NOMO-1 treated with DMSO at 0.1 percent for 48 hours (cell line): ENCODE data around the gene UNC79.
"Not testable (repeated sequence)": the region's sequence is repeated elsewhere in the genome, so short reads cannot be mapped to it uniquely, and the experiment has no call there.

Experiments used
- DNase-seq: peaks from one replicate; lab custom pipeline; 2025; ENCODE audit not compliant: unreplicated experiment; lab: John Stamatoyannopoulos, UW

UNC79 gene

DNA sequence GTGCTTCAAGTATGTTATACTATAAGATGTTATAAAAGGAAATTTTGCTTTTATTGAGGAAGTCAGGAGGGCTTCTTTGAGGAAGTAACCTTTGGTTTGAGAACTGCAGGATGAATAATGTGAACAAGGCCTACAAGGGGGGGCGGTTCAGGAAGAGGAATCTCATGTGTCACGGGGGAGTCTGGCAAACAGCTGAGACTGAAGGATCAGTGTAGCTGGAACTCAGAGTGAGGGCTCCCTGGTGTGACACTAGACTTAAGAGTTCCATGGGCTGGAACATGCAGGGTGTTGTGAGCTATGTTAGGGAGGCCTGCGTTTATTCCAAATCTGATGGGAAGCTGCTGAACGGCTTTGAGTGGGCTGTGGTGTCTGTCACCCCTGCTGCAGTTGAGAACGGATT is 62.3 kb downstream of the UNC79 start:
- peak; percentile 30 for DNase-seq

- DNase-seq: peak; percentile 61
Measured at GRCh38 chr14:93493622-93494021, 62.9 kb downstream of the UNC79 start.

DNA sequence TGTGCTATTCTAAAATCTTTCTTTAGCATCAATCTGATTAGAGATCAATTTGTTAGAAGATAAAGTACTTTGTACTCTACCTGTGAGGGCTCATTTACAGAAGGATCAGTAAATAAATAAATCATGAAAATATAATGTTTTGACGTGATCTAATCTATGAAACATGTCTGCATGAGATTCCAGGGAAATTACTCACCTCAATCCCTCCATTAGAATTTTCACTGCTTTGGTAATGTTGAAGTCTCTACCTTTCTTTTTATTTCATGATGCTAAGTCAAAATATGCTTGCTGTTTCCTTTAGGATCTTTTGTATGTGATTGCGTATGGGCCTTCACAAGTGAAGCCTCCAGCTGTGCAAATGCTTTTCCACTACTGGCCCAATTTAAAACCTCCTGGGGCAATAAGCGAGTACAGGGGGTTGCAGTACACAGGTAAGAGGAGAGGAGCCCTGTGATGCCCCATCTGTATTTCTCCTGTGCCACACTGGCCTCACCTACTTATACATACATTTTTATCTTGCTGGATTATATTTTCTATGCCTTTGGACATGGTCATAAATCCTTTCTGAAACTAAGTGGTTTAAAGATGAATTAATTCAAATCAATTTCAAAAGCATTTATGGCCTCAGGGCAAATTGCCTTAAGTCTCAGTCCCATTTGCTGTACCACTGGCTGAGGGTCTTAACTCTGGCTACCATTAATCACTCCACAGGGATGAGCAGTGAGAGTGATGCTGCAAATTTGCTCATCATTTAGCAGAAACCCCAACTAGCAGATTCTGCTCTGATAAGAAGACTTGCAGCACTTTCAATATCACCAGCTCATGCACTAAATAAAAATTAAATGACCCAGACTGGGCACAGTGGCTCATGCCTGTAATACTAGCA is 66.4 kb downstream of the UNC79 start:
- DNase-seq: no peak

DNA sequence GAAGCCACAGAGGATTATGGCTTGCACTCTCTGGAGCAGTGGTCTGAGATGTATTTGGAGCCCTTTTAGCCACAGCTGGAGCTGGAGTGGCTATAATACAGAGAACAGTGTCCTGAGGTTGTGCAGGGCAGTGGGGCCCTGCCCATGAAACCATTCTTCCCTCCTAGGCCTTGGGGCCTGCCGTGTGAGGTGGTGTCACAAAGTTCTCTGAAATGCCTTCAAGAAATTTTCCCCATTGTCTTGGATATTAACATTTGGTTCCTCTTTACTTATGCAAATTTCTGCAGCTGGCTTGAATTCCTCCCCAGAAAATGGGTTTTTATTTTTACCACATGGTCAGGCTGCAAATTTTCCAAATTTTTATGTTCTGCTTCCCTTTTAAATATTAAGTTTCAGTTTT is 79.3 kb downstream of the UNC79 start:
- DNase-seq: no peak

- no peak for DNase-seq
Measured at GRCh38 chr14:93511001-93511400, 80.3 kb downstream of the UNC79 start.

DNA sequence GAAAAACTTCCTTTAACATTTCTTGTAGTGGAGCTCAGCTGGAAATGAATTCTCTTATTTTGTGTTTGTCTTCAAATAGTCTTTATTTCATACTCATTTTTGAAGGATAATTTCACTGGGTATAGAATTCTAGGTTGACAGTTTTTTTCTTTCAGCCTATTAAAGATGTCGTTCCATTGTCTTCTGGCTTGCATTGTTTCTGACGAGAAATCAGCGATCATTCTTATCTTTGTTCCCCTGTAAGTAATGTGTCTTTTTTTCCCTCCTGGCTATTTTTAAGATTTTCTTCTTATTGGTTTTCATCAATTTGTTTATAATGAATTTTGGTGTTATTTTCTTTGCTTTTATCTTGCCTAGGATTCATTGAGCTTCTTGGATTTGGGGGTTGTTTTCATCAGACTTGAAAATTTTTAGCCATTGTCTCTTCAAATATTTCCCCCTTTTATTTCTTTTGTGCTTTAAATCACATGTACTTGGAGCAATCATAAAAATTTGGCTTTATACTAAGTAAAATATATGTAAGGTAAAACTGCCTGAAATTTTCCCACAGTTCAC is 89.4 kb downstream of the UNC79 start:
- DNase-seq: no peak

DNA sequence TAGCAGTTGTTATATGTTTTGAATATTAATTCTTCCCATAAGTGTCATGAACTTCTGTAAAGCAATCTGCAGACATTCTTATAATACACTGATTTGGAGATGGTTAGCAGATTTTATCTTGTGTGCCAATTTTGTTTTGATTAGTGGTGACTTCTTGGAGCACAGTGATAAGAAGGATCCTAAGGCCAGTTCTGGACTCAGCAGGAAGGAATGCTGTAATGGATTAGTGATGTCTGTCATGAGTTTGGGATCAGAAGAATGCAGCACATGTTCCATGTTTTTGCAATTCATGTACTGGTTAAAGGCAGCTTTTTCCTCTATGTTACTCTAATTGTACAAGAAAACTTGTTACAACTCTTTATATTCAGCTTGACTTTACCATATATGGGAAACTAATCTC is 91.5 kb downstream of the UNC79 start:
- DNase-seq: no peak

DNA sequence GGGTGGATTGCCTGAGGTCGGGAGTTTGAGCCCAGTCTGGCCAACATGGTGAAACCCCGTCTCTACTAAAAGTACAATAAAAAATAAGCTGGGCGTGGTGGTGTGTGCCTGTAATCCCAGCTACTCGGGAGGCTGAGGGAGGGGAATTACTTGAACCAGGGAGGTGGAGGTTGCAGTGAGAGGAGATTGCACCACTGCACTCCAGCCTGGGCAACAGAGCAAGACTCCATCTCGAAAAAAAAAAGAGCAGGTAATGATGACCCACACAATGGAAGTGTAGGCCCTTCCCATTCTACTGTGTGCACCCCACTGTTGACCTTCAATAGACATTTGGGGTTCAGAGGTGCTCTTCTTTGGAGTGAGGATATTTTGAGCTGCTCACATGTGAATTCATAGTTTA is 94.5 kb downstream of the UNC79 start:
- not testable (repeated sequence) for DNase-seq

DNA sequence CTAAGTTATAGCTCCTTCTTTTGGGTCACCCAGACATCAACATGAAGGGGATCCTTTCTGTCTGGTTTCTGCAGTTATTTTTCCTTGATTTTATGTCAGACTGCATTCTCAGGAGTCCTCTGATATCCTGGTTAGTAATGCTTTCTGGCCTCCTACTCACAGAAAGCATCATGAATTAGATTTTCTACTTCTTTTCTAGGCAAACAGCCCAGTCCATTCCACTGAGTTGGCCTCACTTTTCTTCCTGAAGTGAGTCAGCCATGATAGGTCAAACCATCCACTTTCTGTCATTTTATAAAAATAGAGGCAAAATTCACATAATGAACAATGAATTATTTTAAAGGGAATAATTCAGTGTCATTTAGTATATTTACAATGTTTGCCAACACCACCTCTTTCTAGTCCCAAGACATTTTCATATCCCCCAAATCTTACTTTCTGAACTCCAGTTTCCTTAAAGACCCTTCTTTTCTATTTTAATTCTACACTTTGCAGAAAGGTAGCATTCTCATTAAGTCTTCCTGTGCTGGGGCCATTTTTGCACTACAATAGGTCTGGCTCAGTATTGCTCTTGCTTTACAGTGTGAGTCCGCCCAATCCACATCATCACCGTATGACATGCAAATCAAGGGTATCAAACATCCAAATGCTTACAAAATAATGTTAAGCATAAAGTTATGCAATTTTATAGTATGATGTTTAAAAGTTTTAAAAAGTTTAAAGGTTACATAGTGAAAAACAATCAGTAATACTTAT is 95.1 kb downstream of the UNC79 start:
- DNase-seq: no peak

DNA sequence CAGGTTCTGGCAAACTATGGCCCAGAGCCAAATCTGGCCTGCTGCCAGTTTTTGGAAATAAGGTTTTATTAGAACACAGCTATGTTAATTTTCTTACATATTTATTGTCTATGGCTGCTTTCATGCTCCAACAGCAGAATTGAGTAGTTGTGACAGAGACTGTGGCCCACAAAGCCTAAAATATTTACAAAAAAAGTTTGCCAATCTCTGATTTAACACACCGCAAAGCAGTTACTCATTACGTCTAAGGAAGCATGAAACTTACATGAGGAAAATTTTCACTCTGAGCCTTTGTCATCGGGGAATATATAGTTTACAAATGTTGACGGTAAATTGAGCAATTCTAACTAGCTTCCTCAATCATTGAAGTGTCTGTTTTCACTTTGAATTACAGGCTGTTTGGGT is 96.5 kb downstream of the UNC79 start:
- peak; percentile 98 for DNase-seq

DNA sequence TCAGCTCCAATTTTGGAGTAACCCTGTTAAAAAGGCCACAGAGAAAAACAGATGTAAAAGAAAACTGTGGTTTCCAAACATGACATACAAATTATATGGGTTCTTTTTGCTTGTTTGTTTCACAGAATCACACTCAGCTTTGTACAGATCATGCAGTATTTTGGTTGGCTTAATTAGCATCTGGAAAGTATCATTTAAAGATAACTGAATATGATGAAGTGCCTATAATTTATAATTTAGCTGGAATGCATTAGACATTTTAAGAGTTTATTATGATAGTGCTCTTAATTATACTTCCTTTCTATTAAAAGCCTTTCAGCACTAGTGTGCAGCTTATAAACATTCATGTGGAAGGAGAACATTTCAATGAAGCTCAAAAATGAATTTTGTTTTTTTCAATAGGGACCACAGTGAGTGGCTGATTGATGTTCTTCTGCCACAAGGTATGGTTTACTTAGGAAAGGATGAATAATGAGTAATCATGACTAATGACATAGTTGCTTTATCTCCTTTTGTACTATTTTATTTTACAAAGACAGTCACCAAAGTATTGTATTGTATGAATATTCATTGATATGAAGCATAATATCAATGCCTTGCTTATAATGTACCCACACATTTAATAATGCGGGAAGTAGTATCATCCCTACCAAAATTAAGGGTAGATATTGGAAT is 98.3 kb downstream of the UNC79 start:
- DNase-seq: no peak

DNA sequence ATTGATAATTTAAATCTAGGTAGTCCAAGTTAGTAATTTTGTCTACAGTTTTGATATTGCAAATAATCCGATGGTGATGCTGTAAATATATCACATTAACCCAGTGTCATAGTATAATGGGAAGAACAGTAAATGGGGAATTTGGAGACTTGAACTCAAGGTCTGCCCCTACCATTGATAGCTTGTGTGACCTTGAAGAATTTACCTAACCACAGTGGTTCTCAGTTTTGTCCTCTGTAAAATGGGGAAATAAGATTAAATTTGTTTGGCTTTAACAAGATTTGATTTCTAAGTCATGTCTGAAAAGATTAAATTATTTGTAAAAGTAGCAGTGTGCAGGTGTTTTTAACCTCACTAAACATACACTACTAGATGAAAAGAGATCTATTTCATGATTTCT is 100.9 kb downstream of the UNC79 start:
- no peak for DNase-seq

- DNase-seq: peak; percentile 73
Measured at GRCh38 chr14:93532541-93532940, 101.8 kb downstream of the UNC79 start.

- DNase-seq: no peak
Measured at GRCh38 chr14:93533437-93533836, 102.7 kb downstream of the UNC79 start.

- DNase-seq: peak; percentile 97
Measured at GRCh38 chr14:93533842-93534241, 103.1 kb downstream of the UNC79 start.

DNA sequence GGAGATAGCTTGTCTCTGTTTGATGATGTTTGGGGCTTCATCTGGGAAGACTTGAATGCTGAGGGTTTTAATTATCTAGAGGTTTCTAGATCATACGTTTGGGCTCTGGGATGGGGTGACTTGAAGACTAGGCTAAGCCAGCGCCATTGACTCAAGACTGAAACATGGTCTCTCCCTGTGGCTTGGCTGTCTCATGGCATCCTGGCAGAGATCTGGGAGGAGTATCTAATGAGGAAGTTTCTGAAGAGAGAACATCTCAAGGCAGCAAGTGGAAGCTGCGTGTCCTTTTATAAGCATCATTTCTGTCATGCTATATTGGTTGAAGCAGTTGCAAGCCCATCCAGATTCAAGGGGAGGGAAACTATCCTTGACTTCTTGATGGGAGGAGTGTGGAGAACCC is 104.8 kb downstream of the UNC79 start:
- DNase-seq: peak; percentile 11

- no peak for DNase-seq
Measured at GRCh38 chr14:93536945-93537344, 106.2 kb downstream of the UNC79 start.

- no peak for DNase-seq
Measured at GRCh38 chr14:93537951-93538350, 107.2 kb downstream of the UNC79 start.

DNA sequence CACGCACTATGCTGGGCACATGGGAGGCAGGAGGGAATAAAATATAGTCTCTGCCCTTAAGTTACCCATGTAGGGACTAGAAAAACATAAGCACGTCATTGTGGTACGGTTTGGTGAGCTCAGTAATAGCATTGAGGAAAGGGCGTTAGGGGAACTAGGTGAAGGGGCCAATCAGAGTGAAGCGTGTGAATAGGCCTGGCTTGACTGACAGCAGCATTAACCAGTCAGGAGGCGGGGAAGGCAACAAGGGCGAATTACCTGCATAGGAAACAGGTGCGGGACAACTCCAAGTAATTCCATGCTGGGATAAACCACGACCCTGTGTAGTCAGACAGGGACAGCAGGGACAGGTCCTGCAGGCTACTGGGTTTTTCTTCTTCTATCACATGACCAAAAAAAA is 107.7 kb downstream of the UNC79 start:
- DNase-seq: no peak

- DNase-seq: no peak
Measured at GRCh38 chr14:93540235-93540634, 109.5 kb downstream of the UNC79 start.

DNA sequence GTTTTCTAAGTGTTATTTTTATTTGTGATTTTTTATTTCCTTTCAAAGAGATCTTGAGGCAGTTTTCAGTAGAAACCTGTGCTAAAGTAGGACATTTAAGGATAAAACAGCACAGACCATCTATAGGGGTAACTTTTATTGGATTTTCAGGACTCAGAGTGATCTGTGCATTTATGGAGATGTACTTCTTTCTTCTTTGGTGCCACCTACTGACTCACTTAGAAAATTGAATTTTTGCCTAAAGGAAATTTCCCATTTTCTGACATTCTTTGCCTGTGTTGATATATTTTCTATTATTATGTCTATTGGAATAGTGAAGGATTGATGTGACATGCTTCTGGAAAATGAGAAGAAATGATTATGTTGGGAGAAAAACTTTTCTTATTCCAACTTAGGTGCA is 113.0 kb downstream of the UNC79 start:
- peak; percentile 40 for DNase-seq
